Hematopoietic multipotent progenitor cell (in vitro differentiated cells): ENCODE measurements around the gene SLC25A13. TPM values are rescaled to one million over a fixed set of nuclear protein-coding genes. Genes with fewer than 3 reads are reported as not detected.
A peak's percentile ranks its signal among the peaks of the same experiment; 100 is the strongest.
"Not testable (repeated sequence)": the region's sequence is repeated elsewhere in the genome, so short reads cannot be mapped to it uniquely, and the experiment has no call there.

Source experiments
- DNase-seq, 3 donors: peaks; one replicate each; pipeline ENCODE4 v3.0.0-alpha.2; 2011 to 2015; ENCODE audit warnings: low read depth in 2 of 3, low spot score in 2 of 3
- total RNA-seq: library from RNA; depleted of rRNA; stranded (reverse); fragments of >200 nt; gene quantifications from one replicate; pipeline ENCODE4 v1.2.3, GENCODE V29; 2012

The SLC25A13 gene
- total RNA-seq, 1 donor, result 10.5 TPM

- no peak for DNase-seq
Observed at GRCh38 chr7:96300502-96300901, 21.4 kb downstream of the SLC25A13 start.

- no peak for DNase-seq
Observed at GRCh38 chr7:96299496-96299895, 22.4 kb downstream of the SLC25A13 start.

- no peak for DNase-seq
Observed at GRCh38 chr7:96297876-96298275, 24.0 kb downstream of the SLC25A13 start.

- not testable (repeated sequence) for DNase-seq
Observed at GRCh38 chr7:96297446-96297845, 24.5 kb downstream of the SLC25A13 start.

- not testable (repeated sequence) for DNase-seq
Observed at GRCh38 chr7:96293911-96294310, 28.0 kb downstream of the SLC25A13 start.

- DNase-seq, result no peak
Observed at GRCh38 chr7:96287559-96287958, 34.3 kb downstream of the SLC25A13 start.

- DNase-seq, result peak in 2 of 3 donors; percentile 33 to 72
Observed at GRCh38 chr7:96287132-96287531, 34.8 kb downstream of the SLC25A13 start.

- DNase-seq, result peak; percentile 24 to 92 (median 55)
Observed at GRCh38 chr7:96285579-96285978, 36.3 kb downstream of the SLC25A13 start.

- DNase-seq, result no peak
Observed at GRCh38 chr7:96284835-96285234, 37.1 kb downstream of the SLC25A13 start.

GRCh38 chr7:96284240-96284639 lies 37.7 kb downstream of the SLC25A13 start:
- no peak for DNase-seq

- DNase-seq, result no peak
Observed at GRCh38 chr7:96282835-96283234, 39.1 kb downstream of the SLC25A13 start.

- no peak for DNase-seq
Observed at GRCh38 chr7:96277921-96278320, 44.0 kb downstream of the SLC25A13 start.

- DNase-seq, result no peak
Observed at GRCh38 chr7:96276019-96276418, 45.9 kb downstream of the SLC25A13 start.

- DNase-seq, result no peak
Observed at GRCh38 chr7:96273716-96274115, 48.2 kb downstream of the SLC25A13 start.

- DNase-seq, result no peak
Observed at GRCh38 chr7:96269246-96269994, 52.5 kb downstream of the SLC25A13 start.

- DNase-seq, result no peak
Observed at GRCh38 chr7:96266580-96266979, 55.3 kb downstream of the SLC25A13 start.

GRCh38 chr7:96266015-96266414 lies 55.9 kb downstream of the SLC25A13 start:
- DNase-seq, result no peak

GRCh38 chr7:96253964-96254363 lies 67.9 kb downstream of the SLC25A13 start:
- no peak for DNase-seq

GRCh38 chr7:96253441-96253840 lies 68.5 kb downstream of the SLC25A13 start:
- DNase-seq, result no peak

GRCh38 chr7:96250776-96251361 lies 71.0 kb downstream of the SLC25A13 start:
- no peak for DNase-seq

- DNase-seq, result no peak
Observed at GRCh38 chr7:96248405-96248804, 73.5 kb downstream of the SLC25A13 start.

GRCh38 chr7:96246919-96247318 lies 75.0 kb downstream of the SLC25A13 start:
- DNase-seq, result no peak

- DNase-seq, result no peak
Observed at GRCh38 chr7:96244992-96245292, 77.0 kb downstream of the SLC25A13 start.
